Suppressor macrophage treated with lipopolysaccharide for 4 hours (primary cell): Measurements from ENCODE around the gene KRT81.
"Not testable (repeated sequence)": the region's sequence is repeated elsewhere in the genome, so short reads cannot be mapped to it uniquely, and the experiment has no call there.

Source experiments
- DNase-seq: peaks from one replicate; pipeline ENCODE4 v3.0.0-alpha.2; 2020

Gene KRT81

DNA sequence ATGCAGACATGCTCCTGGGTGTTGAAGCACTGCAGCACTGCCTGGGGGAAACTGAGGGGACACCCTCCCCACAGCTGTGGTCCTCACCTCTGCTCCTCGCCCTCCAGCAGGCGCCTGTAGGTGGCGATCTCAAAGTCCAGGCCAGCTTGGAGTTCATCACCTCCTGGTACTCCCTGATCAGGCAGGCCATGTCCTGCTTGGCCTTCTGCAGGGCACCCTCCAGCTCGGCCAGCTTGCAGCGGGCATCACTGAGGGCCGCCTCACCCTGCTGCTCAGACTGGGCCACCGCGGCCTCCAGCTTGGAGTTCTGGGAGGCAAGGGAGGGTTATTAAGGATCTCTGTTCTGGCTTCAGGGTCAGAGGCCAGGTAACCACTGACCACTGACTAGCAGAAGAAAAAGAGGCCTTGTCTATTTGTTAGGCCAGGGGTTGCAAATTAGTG lies 39.1 kb downstream of the KRT81 start:
- DNase-seq: not testable (repeated sequence)

DNA sequence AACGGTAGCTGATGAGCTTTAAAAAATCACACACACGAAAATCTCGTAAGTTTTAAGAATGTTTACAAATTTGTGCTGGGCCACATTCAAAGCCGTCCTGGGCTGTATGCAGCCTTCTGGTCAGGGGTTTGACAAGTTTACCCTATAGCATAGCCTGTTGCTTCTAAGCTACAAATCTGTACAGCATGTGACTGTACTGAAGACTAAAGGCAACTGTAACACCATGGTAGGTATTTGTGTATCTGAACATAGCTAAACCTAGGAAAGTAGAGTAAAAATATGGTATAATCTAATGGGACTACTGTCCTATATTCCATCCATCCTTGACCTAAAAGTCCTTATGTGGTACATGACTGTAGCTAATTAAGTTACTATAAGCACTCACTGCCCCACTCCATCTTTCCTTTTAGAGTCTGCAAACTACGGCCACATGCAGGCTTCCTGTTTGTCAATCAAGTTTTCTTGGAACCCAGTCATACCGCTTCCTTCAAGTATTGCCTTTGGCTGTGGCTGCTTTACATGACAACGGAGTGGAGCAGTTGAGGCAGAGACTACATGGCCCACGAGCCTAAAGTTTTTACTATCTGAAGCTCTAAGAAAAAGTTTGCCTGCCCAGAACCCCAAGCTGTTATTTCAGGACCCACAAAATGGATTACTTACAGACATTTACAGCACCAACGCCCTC lies 39.8 kb downstream of the KRT81 start:
- DNase-seq: no peak

DNA sequence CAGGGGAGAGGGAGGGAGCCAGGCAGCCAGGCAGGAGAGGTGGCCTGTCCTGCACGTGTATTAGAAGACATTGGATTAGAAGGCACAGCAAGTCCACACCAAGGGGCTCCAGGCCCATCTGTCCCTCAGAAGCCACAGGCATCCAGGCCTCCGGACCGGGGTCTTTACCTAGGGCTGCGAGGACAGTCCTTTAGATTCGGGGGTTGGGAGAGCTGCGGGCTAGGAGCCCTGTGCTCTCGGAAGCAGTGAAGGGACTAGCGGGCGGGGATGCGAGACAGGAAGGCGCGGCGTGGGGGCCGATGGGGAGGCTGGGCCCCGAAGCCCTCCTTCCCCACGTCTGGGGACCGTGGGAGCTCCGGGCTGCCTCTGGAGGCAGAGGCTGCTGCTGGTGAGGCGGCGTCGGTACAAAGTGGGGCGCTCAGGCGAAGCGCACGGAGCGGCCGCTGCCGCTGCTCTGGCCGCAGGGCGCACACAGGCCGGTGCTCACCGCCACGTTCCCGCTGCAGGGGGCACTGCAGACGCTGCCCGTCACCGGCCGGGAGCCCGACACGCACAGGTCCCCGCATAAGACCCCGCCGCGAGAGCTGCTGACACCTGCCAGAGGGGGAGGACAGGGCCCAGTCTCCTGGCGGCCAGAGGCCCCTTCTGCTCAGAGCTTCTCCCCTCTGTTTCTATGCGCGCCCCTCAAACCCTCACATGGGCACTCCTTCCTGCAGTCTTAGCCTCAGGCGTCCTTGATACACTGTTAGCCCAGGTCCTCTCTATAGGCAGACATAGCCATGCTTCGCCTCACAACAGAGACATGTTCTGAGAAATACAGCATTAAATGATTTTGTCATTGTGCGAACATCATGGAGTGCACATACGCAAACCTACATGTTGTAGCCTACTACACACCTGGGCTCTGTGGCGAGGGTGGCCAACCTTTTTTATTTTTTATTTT lies 41.0 kb downstream of the KRT81 start:
- DNase-seq: no peak

DNA sequence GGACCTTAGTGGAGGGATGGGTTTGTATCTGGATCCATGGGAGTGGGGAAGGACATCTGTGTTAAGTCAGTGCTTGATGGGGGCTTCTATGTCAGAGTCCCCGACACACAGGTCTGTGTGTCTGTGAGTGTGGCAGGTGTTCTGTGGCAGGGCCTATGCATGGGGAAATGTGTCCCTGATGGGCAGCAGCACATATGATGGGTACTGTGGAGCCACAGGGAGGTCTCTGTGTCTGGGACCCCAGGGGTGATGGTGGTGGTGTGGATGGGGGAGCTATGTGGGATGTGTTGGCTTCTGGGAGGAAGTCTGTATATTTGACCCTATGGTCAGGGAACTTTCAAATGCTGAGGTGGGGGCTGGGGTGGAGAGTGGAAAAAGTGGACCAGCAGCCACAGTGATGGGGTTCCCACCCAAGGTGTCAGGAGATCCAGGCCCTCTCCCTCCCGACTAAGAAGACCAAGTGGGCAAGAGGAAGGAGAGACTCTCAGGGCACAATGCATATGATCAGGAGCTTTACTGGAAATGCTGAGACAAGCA lies 41.8 kb downstream of the KRT81 start:
- DNase-seq: no peak

DNA sequence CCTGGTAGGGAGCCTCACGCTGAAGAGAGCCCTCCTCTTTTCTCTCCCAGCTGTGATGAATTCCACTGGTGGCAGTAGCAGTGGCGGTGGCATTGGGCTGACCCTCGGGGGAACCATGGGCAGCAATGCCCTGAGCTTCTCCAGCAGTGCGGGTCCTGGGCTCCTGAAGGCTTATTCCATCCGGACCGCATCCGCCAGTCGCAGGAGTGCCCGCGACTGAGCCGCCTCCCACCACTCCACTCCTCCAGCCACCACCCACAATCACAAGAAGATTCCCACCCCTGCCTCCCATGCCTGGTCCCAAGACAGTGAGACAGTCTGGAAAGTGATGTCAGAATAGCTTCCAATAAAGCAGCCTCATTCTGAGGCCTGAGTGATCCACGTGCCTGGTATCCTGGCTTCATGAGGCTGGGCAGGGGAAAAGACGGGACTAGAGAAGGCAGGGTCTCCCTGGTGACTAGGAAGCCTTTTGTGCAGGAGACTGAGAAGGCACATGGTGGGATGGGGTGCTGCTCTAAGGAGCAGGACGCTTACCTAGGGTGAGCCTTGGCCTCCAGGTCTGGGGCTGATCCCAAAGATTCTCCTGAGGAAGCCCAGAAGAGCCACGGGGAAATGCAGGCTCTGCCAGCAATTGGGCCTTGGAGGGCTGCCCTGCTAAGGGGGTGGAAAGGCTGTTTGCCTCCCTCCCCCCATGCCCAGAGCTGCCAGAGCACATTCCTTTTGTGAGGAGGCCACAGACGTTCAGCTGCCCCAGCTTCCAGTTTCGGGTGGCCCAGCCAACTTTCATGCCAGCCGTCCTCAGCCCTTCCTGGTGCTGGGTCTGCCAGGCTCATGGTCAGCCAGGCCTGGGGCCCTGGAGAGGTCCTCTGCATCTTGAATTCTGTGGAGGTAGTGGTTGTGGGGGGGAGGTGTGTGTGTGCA lies 42.5 kb downstream of the KRT81 start:
- no peak for DNase-seq

DNA sequence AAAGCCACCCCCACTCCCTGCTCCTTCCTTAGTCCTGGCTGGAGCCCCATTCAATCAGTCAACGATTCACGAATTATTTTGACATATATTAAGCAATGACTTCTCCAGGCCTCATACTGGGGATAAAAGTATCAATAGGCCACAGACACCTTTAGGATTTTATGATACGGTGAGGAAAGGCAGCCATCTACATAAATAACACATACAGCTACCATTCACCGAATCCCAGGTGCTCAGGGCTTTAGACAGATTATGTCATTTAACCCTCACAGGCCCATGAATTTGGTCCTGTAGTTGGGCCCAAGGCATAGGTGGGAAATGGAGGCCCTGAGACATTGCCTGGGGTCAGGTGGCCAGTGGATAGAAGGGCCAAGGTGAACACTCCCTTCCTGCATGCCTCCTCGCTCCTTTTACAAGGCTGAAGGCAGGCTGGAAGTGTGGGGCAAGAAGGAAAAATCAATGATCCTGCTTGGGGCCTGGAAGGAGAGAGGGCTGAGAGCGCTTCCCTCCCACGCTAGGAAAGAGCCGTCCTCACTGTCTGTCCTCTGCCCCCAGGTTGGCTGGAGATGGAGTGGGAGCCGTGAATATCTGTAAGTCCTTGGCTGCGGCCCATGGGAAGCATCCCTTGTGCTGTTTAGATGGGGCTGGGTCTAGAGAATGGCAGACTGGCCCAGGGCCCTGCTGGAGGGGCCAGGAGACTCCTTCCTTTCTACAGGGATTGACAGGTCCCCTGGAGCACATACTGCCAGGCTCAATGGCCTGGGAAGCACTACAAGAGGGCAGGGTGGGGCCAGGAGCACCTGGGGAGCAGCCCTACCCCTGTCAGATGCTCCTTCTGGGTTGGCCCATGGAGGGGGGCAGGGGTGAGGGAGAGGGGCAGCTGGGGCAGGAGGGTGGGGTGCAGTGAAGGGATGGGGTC lies 43.5 kb downstream of the KRT81 start:
- DNase-seq: no peak

DNA sequence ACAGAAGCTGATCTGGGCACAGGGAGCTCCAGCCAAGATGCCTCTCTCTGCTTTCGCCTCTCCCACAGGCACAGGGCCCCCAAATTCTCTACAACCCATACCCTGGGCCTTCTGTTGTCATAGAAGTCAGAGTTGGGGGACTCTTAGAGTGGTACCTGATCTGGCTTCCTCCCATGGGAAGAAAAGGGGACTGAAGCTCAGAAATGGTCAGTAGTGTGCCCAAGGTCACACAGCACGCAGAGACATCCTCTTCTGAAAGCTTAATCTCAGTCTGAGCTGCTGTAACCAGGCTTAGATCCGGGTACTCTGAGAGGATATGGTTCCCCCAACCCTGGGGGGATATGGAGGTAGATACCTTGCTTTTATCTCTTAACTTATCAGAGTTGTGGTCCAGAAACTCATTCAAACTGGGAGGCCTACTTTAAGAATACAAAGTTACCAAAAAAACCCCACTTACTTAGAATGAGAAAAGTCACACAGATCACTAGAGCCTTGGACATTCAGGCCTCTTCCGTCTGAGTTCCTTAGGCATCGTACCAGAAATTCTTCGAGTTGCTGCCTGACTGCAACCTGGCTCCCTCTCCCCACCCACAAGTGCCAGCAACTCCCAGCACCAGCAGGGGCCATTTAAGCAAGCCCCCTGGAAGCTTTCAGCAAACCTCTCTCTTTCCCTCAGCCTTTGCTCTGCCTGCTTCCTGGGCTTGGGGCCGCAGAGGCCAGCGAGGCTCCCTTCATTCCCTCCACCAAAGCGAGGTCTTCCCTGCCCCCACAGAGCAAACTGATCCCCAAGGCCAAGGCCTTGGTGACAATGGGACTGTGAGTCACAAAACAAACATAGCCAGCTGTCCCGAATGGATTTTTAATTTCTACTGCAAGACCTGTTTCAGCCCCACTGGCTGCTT lies 44.4 kb downstream of the KRT81 start:
- no peak for DNase-seq

DNA sequence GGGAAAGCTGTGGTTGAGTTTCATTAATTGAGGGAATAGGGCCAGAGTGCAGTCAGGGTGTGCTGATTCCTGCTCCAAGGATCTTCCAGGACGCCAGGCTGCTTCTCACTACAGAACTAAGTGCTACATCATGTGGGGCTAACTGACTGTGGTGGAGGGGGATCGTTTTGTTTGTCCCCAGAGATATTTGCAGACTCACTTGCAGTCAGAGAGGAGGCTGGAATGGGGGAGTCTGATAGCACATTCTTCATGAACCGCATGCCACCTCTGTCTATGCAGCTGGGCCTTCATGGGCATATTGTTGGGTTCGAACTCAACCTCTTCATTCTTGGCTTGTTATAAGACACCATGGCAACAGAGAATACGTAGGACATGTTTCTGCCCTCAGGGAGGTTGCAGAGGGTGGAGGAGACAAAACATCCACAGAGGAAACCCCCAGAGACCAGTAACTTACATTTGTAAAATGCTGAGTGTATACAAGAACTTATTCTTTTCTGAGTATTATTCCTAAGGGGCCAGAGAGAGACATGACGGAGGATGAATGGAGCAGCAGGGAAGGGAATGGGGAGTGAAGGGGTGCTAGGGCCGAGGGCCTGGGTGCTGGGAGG lies 45.3 kb downstream of the KRT81 start:
- no peak for DNase-seq

DNA sequence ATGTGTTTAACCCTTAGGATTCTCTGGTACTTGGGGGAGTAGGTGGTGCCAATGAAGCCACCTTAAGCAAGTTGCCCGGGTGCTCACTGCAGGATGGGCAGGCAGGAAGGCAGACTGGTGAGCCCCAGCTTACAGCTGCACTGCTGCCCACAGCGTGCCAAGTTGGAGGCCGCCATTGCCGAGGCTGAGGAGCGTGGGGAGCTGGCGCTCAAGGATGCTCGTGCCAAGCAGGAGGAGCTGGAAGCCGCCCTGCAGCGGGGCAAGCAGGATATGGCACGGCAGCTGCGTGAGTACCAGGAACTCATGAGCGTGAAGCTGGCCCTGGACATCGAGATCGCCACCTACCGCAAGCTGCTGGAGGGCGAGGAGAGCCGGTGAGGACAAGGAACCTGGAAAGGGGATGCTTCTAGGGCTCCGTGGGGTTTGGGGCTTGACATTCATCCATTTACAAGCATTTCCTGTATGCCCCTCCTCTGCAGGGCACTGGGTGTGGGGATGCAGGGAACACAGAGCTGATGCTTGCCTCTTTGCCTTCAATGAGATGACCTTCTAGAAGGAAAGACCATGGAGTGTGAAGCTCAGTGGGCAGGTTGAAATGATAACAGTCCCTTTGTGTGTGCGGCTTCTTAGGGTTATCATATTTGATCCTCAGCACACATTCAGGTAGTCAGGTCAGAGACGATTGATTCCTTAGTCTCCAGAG lies 45.9 kb downstream of the KRT81 start:
- no peak for DNase-seq

DNA sequence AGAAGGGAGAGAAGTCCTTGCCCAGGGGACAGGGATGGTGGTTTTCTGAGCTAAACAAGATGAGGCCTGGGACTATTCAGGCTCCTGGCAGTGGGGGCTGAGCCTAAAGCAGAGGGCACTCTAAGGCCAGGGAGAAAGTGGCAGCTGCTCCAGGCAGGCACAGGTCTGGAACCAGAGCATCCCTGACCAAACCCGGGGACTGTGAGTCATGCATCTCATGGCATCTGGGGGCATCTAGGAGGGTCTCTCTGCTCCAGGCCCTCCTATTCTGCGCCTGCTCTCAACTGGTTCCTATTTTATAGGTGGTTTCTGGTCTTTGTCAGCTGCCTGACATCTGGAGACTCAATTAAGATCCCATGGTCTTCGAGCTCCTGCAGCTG lies 46.7 kb downstream of the KRT81 start:
- no peak for DNase-seq

DNA sequence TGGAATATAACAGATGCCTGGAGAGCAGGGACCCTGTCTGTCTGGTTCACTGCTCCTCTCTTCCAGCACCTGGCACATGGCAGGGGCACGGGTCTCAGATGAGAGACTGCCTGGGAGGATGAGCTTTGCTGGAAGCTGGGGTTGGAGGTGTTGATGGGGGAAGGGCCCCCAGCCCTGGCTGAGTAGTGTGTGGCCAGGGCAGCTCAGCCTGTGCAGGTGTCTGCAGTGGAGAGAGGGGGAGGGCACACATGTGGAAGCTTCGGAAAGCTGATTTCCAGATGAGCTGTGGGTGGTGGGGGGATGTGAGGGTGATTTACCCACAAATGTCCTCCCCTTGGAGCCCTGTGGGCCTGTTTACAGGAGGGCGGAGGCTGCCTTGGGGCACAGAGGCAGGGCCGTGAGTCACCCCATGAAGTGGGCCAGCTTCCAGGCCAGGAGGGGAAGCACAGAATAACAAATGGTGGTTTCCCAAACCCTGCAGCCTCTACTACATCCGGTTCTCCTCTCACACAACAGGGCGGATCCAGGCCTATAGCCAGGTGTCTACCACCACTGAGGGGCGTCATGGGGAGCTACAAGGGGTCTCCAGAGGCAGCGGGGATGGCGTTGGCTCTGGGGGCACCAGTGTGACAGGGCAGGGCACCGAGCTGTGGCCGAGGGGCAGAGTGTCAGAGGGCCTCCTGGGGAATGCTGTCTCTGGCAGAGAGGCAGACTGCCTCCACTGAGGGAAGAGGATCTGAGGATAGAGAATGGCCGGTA lies 47.3 kb downstream of the KRT81 start:
- DNase-seq: peak; percentile 90

DNA sequence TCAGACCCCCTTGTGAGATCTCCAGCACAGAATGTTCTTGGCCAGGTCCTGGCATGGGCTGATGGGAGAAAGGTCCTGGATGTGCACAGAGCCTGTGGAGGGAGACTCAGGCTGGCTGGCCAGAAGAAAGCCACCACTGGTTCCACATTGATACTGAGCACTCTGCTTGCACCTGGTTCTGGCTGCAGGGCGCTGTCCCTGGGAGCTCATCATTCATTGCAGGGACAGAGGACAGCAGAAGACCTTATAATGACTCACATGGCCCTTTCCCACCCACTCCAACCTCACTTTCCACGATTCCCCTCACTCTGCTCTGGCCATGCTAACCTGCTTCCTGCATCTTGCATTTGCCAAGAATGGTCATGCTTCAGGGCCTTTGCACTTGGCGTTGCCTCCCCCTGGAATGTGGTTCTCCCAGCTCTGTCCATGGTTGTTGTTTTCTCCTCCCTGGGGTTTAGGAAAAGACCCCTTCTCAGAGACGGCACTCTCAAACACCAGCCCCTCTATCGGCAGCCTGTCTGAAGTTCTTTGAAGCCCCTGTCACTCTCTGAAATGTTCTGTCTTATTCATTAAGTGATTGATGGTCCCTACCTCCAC lies 48.0 kb downstream of the KRT81 start:
- DNase-seq: no peak

DNA sequence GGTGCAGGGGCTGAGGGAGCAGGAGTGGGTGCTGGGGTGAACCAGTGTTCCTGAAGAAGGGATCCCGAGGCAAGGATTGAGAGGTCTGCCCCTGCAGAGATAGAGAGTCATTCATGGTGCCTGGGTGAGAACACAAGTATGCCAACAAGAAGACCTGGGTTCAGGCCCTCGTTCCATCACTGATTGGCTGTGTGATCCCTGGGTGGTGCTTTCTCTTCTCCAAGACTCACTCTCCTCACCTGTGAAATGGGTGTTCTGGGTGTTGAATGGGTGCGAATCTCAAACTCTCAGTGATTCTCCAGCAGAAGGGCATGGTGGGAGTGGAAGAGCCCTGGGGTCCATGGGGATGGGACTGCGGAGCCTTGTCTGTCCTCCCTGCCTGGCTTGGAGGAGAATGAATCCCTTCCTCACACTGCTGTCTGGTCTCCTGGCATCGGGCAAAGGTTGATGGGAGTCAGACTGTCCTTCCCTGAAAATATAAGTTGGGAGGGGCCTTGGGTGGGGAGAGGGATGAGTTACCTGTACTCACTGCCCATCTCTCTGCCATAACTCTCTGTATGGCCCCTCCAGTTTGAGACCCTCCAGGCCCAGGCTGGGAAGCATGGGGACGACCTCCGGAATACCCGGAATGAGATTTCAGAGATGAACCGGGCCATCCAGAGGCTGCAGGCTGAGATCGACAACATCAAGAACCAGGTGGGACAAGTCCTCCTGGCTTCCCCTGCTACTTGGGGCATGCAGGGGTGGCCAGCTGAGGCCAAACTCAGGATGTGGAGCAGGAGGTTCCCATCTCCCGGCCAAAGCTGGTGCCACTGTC lies 48.7 kb downstream of the KRT81 start:
- DNase-seq: no peak

DNA sequence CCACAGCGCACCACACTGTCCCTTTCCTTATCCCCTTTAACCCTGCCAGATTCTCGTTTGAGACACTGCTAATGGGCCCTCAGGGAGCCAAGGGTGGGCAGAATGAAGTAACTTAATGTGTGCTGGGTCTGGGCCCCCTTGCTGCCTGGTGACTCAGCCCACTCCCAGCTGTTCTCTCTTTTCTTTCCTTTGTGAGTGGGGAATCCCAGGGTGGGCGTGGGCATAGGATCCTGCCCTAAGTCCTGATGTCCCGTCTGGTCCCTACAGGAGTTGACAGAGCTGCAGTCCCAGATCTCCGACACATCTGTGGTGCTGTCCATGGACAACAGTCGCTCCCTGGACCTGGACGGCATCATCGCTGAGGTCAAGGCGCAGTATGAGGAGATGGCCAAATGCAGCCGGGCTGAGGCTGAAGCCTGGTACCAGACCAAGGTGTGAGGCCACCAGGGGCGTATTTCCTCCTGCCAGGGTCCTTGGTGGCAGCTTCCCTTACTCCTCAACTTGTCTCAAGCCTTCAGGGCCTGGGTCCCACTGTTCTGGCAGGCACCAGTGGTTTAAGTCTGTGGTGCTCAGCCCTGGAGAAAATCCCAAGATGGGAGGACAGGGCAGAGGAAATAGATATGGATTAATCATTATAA lies 50.0 kb downstream of the KRT81 start:
- no peak for DNase-seq

DNA sequence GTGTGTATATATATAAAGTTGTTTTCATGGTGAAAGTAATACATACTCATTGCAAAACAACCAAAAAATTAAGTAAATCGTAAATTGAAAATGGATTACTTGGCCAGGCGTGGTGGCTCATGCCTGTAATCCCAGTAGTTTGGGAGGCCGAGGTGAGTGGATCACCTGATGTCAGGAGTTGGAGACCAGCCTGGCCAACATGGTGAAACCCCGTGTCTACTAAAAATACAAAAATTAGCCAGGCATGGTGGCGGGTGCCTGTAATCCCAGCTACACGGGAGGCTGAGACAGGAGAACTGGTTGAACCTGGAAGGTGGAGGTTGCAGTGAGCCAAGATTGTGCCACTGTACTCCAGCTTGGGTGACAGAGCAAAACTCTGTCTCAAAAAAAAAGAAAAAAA lies 51.1 kb downstream of the KRT81 start:
- not testable (repeated sequence) for DNase-seq

DNA sequence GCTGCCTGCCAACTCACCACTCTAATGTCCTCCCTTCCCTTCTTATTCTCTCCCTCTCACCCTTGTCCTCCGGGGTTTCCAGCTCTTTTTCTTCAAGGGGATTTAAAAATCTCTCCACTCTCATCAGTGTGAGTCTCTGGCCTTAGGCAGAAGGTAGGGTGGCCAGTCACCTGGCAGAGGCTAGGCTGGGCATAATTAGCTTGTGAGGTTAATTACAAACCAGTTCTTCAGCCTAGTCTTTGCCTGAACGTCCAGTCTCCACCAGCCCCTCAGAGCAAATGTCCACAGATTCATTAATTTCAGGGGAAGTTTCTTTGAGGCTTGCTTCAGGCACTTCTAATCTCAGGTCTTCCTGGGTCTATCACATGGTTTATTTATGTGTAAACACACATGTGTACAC lies 51.6 kb downstream of the KRT81 start:
- no peak for DNase-seq
